GM23338 (cell line): ENCODE measurements around the gene PROC. TPM values are rescaled to one million over a fixed set of nuclear protein-coding genes. Genes with fewer than 3 reads are reported as not detected.

Experiments used
- ATAC-seq: fragments of 200-7000 bp; cut with Tn5 transposase; 3 replicates; pipeline ENCODE4 v1.9.1; 2020
- DNase-seq: peaks from one replicate; pipeline ENCODE4 v3.0.0-alpha.2; 2015; ENCODE audit warnings: low spot score
- H2AFZ ChIP-seq: fragments of 200-600 bp; sonication (generic); 2 replicates; pipeline ENCODE4 v1.8.0; 2016; ENCODE audit warnings: antibody characterized with exemption, mild to moderate bottlenecking, moderate library complexity
- H3F3A ChIP-seq: fragments of 200-600 bp; sonication (generic); replicated peaks from 2 replicates; pipeline ENCODE4 v1.8.0; 2017; ENCODE audit warnings: antibody characterized with exemption, mixed run types, low read depth
- H3K27ac ChIP-seq: fragments of 200-600 bp; sonication (generic); 2 replicates; pipeline ENCODE4 v1.6.1; 2016; ENCODE audit warnings: low read depth
- H3K27me3 ChIP-seq: fragments of 200-600 bp; sonication (generic); 2 replicates; pipeline ENCODE4 v1.8.0; 2016; ENCODE audit warnings: mild to moderate bottlenecking, mixed run types, moderate library complexity; ENCODE audit not compliant: insufficient read depth
- H3K36me3 ChIP-seq: fragments of 200-600 bp; sonication (generic); 2 replicates; pipeline ENCODE4 v1.8.0; 2016; ENCODE audit warnings: mild to moderate bottlenecking; ENCODE audit not compliant: insufficient read depth
- H3K4me1 ChIP-seq: fragments of 200-600 bp; sonication (generic); 2 replicates; pipeline ENCODE4 v1.8.0; 2016; ENCODE audit warnings: mild to moderate bottlenecking, moderate library complexity; ENCODE audit not compliant: insufficient read depth
- H3K4me2 ChIP-seq: fragments of 200-600 bp; sonication (generic); 2 replicates; pipeline ENCODE4 v1.7.1; 2017; ENCODE audit warnings: mixed run types
- H3K4me3 ChIP-seq: fragments of 200-600 bp; sonication (generic); 2 replicates; pipeline ENCODE4 v1.6.1; 2016; ENCODE audit warnings: mixed run types
- H3K79me2 ChIP-seq: fragments of 200-600 bp; sonication (generic); replicated peaks from 2 replicates; pipeline ENCODE4 v1.8.0; 2017; ENCODE audit warnings: mild to moderate bottlenecking; ENCODE audit not compliant: insufficient read depth
- H3K9me2 ChIP-seq: fragments of 200-600 bp; sonication (generic); 2 replicates; pipeline ENCODE4 v1.8.0; 2017; ENCODE audit not compliant: insufficient read depth
- H4K20me1 ChIP-seq: fragments of 200-600 bp; sonication (generic); replicated peaks from 2 replicates; pipeline ENCODE4 v1.8.0; 2017; ENCODE audit warnings: mild to moderate bottlenecking; ENCODE audit not compliant: insufficient read depth
- H3K27ac Mint-ChIP-seq: 2 replicates; pipeline ENCODE4 v1.8.0; 2020; ENCODE audit warnings: inconsistent platforms, mild to moderate bottlenecking, moderate library complexity, mixed read lengths
- H3K27me3 Mint-ChIP-seq: 3 replicates; pipeline ENCODE4 v1.8.0; 2022; ENCODE audit warnings: low read depth, mild to moderate bottlenecking, moderate library complexity, mixed read lengths, inconsistent platforms; ENCODE audit not compliant: insufficient read depth, poor library complexity
- H3K36me3 Mint-ChIP-seq: 3 replicates; pipeline ENCODE4 v1.8.0; 2021; ENCODE audit warnings: low read depth, mild to moderate bottlenecking, inconsistent platforms, moderate library complexity, mixed read lengths
- H3K4me1 Mint-ChIP-seq: 3 replicates; pipeline ENCODE4 v1.8.0; 2020; ENCODE audit warnings: mild to moderate bottlenecking, inconsistent platforms, mixed read lengths
- H3K4me3 Mint-ChIP-seq: 3 replicates; pipeline ENCODE4 v1.8.0; 2021; ENCODE audit warnings: moderate library complexity, mild to moderate bottlenecking, inconsistent platforms, mixed read lengths
- H3K9me3 Mint-ChIP-seq: 3 replicates; pipeline ENCODE4 v1.8.0; 2020; ENCODE audit warnings: moderate library complexity, mild to moderate bottlenecking, inconsistent platforms, mixed read lengths
- CTCF ChIP-seq, 2 experiments: fragments of 200-600 bp in 1 of 2; sonication (generic) in 1 of 2; conservative IDR thresholded peaks; 2 replicates each; pipeline versions ENCODE4 v1.5.1 to v1.6.1; 2016 to 2017; ENCODE audit warnings: antibody characterized with exemption in 2 of 2, low read depth in 2 of 2, mild to moderate bottlenecking in 2 of 2, moderate library complexity in 1 of 2
- JUNB ChIP-seq: IDR thresholded peaks from one replicate; pipeline ENCODE4 v1.6.1; 2016; ENCODE audit warnings: antibody characterized with exemption; ENCODE audit not compliant: unreplicated experiment
- NANOG ChIP-seq: IDR thresholded peaks from 2 replicates; pipeline ENCODE4 v1.6.1; 2016; ENCODE audit warnings: antibody characterized with exemption, borderline replicate concordance
- STAT1 ChIP-seq: IDR thresholded peaks from one replicate; pipeline ENCODE4 v1.6.1; 2016; ENCODE audit warnings: antibody characterized with exemption; ENCODE audit not compliant: unreplicated experiment
- ZNF331 ChIP-seq: fragments of 250-450 bp; sonication (Bioruptor Pico); IDR thresholded peaks from 2 replicates; pipeline ENCODE4 v1.5.0; 2020; ENCODE audit warnings: low read depth, mild to moderate bottlenecking, moderate library complexity
- ZNF462 ChIP-seq: fragments of 250-450 bp; sonication (Bioruptor Pico); IDR thresholded peaks from 2 replicates; pipeline ENCODE4 v1.5.0; 2020; ENCODE audit warnings: mild to moderate bottlenecking, moderate library complexity
- polyA plus RNA-seq: library from polyadenylated mRNA; unstranded; fragments of >200 nt; fragmentation: Nextera tagmentation; extraction: Ambion mirVana; gene quantifications from 2 replicates; pipeline ENCODE4 v1.2.1, GENCODE V29; 2016
- total RNA-seq: library from RNA; depleted of rRNA; stranded (reverse); fragments of >200 nt; shearing (Covaris generic); gene quantifications from 2 replicates; pipeline ENCODE4 v1.2.3, GENCODE V29; 2014

PROC gene
- total and polyA plus RNA-seq, 2 experiments from 2014 or later = 1.7 to 2.4 TPM

- no peaks in the 10 kb centered on the region for H3K27me3 ChIP-seq
- H3K27ac Mint-ChIP-seq = no peak overlapping the region
- DNase-seq (no peak), ATAC-seq (no peak)
- no peaks in the 10 kb centered on the region; the same call in 1 of the 2 replicates for H3K4me1 ChIP-seq
- no peak for TF ChIP-seq ZNF462
- TF ChIP-seq JUNB = no peak
- TF ChIP-seq CTCF (conservative IDR thresholded peaks at IDR 0.05; ENCODE audit: low read depth in 2 of 2) = no peak
- TF ChIP-seq STAT1 = no peak
- TF ChIP-seq ZNF331 (CRISPR knock-in tag) = no peak
- no peak for TF ChIP-seq NANOG
- peaks cover 9% of the 10 kb centered on the region for H4K20me1 ChIP-seq
- no peaks in the 10 kb centered on the region for H3K27me3 Mint-ChIP-seq
- H2AFZ ChIP-seq = no peak overlapping the region
- H3K27ac ChIP-seq = no peak overlapping the region
- H3K79me2 ChIP-seq = peaks cover 97% of the 10 kb centered on the region
- H3K36me3 Mint-ChIP-seq = peaks cover 56% of the 10 kb centered on the region
- peaks cover 5% of the 10 kb centered on the region; the same call in 1 of the 2 replicates for H3K36me3 ChIP-seq
- H3K9me3 Mint-ChIP-seq = peaks cover 54% of the 10 kb centered on the region
- no peaks in the 10 kb centered on the region for H3K9me2 ChIP-seq
- H3F3A ChIP-seq = no peaks in the 10 kb centered on the region
- no peak overlapping the region for H3K4me3 ChIP-seq
- no peak overlapping the region for H3K4me2 ChIP-seq
- no peak overlapping the region for H3K4me3 Mint-ChIP-seq
- no peaks in the 10 kb centered on the region; the same call in 2 of the 3 replicates for H3K4me1 Mint-ChIP-seq
Observed at GRCh38 chr2:127376257-127376656, 42.0 kb upstream of the PROC start.
